NT2/D1 (cell line): ENCODE results near the gene GPR142.

Source experiments
- SUZ12 ChIP-seq: IDR thresholded peaks from 2 replicates; pipeline ENCODE4 v1.6.1; 2011; ENCODE audit not compliant: insufficient read length, insufficient read depth; ENCODE audit errors: extremely low read depth
- YY1 ChIP-seq: IDR thresholded peaks from 2 replicates; pipeline ENCODE4 v1.6.1; 2011; ENCODE audit not compliant: insufficient read length, insufficient read depth
- ZNF274 ChIP-seq: IDR thresholded peaks from 2 replicates; pipeline ENCODE4 v1.6.1; 2011; ENCODE audit warnings: mild to moderate bottlenecking, low read depth, low read length

DNA sequence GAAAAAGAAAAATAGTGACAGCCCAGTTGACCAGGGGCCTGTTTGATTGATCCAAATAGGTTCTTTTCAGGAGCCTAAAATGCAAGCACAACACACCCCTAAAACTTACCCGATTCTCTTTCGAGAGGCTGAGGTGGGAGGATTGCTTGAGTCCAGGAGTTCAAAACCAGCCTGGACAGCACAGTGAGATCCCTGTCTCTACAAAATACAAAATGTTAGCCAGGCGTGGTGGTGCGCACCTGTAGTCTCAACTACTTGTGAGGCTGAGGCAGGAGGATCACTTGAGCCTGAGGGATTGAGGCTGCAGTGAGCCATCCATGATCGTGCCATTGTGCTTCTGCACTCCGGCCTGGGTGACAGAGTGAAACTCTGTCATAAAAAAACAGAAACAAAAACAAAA is 42.8 kb upstream of the GPR142 start:
- no peak for TF ChIP-seq YY1
- no peak for TF ChIP-seq ZNF274
- no peak for TF ChIP-seq SUZ12
